Measurements from ENCODE around the gene MYO9B.

GRCh38 chr19:17049711-17050280 is 25.8 kb upstream of the MYO9B start:
- TF ChIP-seq SIN3A (IDR thresholded peaks at IDR 0.05; ENCODE audit: borderline replicate concordance, insufficient read depth, low read length) (no peak), REST (IDR thresholded peaks at IDR 0.05; ENCODE audit: insufficient read depth in 1 of 2, low read depth in 2 of 2, low read length in 2 of 2) (no peak), TAF1 (IDR thresholded peaks at IDR 0.05; ENCODE audit: borderline replicate concordance, insufficient read depth, low read length) (no peak), POLR2AphosphoS5 (IDR thresholded peaks at IDR 0.05; ENCODE audit: low read depth, low read length) (no peak)
